C4-2B (cell line): ENCODE results near the gene MPV17L.
"Not testable (repeated sequence)": the region's sequence is repeated elsewhere in the genome, so short reads cannot be mapped to it uniquely, and the experiment has no call there.

Source experiments
- ZFX ChIP-seq: fragments of 450-650 bp; IDR thresholded peaks from 2 replicates; pipeline ENCODE4 v1.6.1; 2017
- TF ChIP-seq, protein P1 (sequence below): fragments of 450-650 bp; conservative IDR thresholded peaks from 2 replicates; pipeline ENCODE4 v1.5.1; 2017; ENCODE audit warnings: mild to moderate bottlenecking

DNA sequence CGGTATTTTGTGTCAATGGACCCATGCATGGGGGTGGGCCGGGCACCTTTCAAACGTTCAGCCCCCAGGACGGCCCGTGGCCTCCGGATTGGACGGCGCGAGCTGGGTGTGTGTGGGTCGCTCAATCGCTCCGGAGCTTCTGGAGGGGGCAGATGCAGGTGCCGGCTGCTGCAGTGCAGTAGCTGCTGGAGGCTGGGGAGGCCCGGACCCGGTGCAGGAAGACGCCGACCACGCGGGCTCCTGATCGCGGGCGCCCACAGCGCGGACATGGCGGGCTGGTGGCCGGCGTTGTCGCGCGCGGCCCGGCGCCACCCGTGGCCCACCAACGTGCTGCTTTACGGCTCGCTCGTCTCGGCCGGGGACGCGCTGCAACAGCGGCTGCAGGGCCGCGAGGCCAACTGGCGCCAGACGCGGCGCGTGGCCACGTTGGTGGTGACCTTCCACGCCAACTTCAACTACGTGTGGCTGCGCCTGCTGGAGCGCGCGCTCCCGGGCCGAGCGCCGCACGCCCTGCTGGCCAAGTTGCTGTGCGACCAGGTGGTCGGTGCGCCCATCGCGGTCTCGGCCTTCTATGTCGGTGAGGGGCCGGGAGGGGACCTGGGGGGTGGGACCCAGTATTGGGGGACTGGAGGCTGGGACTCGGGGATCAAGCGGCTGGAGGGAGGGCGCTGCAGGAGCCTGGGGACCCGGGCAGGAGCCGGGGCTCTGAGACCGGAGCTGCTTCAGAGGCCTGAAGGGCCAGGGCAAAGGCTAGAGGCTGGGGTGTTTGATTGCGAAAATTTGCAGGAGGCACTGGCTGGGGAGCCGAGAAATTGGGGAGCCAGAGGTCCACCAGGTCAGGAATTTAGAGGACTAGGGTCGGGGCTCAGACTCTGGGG is at the start of gene MPV17L:
- TF ChIP-seq, protein P1, sequence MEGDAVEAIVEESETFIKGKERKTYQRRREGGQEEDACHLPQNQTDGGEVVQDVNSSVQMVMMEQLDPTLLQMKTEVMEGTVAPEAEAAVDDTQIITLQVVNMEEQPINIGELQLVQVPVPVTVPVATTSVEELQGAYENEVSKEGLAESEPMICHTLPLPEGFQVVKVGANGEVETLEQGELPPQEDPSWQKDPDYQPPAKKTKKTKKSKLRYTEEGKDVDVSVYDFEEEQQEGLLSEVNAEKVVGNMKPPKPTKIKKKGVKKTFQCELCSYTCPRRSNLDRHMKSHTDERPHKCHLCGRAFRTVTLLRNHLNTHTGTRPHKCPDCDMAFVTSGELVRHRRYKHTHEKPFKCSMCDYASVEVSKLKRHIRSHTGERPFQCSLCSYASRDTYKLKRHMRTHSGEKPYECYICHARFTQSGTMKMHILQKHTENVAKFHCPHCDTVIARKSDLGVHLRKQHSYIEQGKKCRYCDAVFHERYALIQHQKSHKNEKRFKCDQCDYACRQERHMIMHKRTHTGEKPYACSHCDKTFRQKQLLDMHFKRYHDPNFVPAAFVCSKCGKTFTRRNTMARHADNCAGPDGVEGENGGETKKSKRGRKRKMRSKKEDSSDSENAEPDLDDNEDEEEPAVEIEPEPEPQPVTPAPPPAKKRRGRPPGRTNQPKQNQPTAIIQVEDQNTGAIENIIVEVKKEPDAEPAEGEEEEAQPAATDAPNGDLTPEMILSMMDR: not testable (repeated sequence)
- peak; percentile 79 for TF ChIP-seq ZFX
